H9 (cell line): ENCODE data around the gene PLXNC1. TPM values are rescaled to one million over a fixed set of nuclear protein-coding genes. Genes with fewer than 3 reads are reported as not detected.

Experiments used
- DNase-seq: peaks from one replicate; pipeline ENCODE4 v3.0.0-alpha.2; 2017
- H2AFZ ChIP-seq: one replicate; pipeline ENCODE4 v1.6.1; 2013; ENCODE audit warnings: mild to moderate bottlenecking, low read length, control low read depth, moderate library complexity
- H2AK5ac ChIP-seq: 2 replicates; pipeline ENCODE4 v1.6.1; 2013; ENCODE audit warnings: low read length, control low read depth, mixed read lengths; ENCODE audit not compliant: insufficient read length
- H2BK120ac ChIP-seq: one replicate; pipeline ENCODE4 v1.6.1; 2013; ENCODE audit warnings: low read depth, mild to moderate bottlenecking, low read length, control low read depth, inconsistent platforms; ENCODE audit not compliant: poor library complexity, severe bottlenecking
- H2BK12ac ChIP-seq: 2 replicates; pipeline ENCODE4 v1.6.1; 2013; ENCODE audit warnings: low read length, control low read depth, mixed read lengths, low read depth; ENCODE audit not compliant: insufficient read length
- H2BK15ac ChIP-seq: 2 replicates; pipeline ENCODE4 v1.6.1; 2013; ENCODE audit warnings: low read depth, low read length, control low read depth
- H2BK20ac ChIP-seq: one replicate; pipeline ENCODE4 v1.6.1; 2013; ENCODE audit warnings: low read depth, mild to moderate bottlenecking, low read length, control low read depth, inconsistent platforms; ENCODE audit not compliant: poor library complexity, severe bottlenecking
- H2BK5ac ChIP-seq: 2 replicates; pipeline ENCODE4 v1.6.1; 2013; ENCODE audit warnings: low read length, control low read depth, mixed read lengths; ENCODE audit not compliant: insufficient read length
- H3K14ac ChIP-seq: 2 replicates; pipeline ENCODE4 v1.6.1; 2013; ENCODE audit warnings: low read length, control low read depth; ENCODE audit not compliant: insufficient read depth
- H3K18ac ChIP-seq: 2 replicates; pipeline ENCODE4 v1.6.1; 2013; ENCODE audit warnings: low read depth, mild to moderate bottlenecking, mixed read lengths, low read length, control low read depth; ENCODE audit not compliant: insufficient read length
- H3K23ac ChIP-seq: 2 replicates; pipeline ENCODE4 v1.6.1; 2013; ENCODE audit warnings: low read length, control low read depth, mixed read lengths, low read depth; ENCODE audit not compliant: insufficient read length
- H3K23me2 ChIP-seq: 2 replicates; pipeline ENCODE4 v1.6.1; 2013; ENCODE audit warnings: low read depth, mild to moderate bottlenecking, mixed read lengths, low read length, control low read depth; ENCODE audit not compliant: insufficient read length, poor library complexity, severe bottlenecking
- H3K27ac ChIP-seq: 2 replicates; pipeline ENCODE4 v1.5.1; 2013; ENCODE audit warnings: low read length, control low read depth, mixed read lengths, low read depth; ENCODE audit not compliant: insufficient read length
- H3K27me3 ChIP-seq: 2 replicates; pipeline ENCODE4 v1.6.1; 2013; ENCODE audit warnings: low read length, control low read depth, inconsistent platforms; ENCODE audit not compliant: insufficient read depth
- H3K4ac ChIP-seq: 2 replicates; pipeline ENCODE4 v1.6.1; 2013; ENCODE audit warnings: low read depth, mild to moderate bottlenecking, control low read depth, inconsistent platforms, low read length, moderate library complexity
- H3K4me1 ChIP-seq: 2 replicates; pipeline ENCODE4 v1.6.1; 2013; ENCODE audit warnings: low read length, control low read depth, inconsistent platforms; ENCODE audit not compliant: insufficient read depth
- H3K4me2 ChIP-seq: 2 replicates; pipeline ENCODE4 v1.6.1; 2013; ENCODE audit warnings: low read length, control low read depth, mixed read lengths; ENCODE audit not compliant: insufficient read length, insufficient read depth
- H3K56ac ChIP-seq: 2 replicates; pipeline ENCODE4 v1.6.1; 2013; ENCODE audit warnings: low read depth, mild to moderate bottlenecking, mixed read lengths, low read length, control low read depth; ENCODE audit not compliant: insufficient read length
- H3K79me1 ChIP-seq: 2 replicates; pipeline ENCODE4 v1.6.1; 2013; ENCODE audit warnings: low read depth, mild to moderate bottlenecking, moderate library complexity, low read length, control low read depth, inconsistent platforms; ENCODE audit not compliant: insufficient read depth, poor library complexity, severe bottlenecking
- H3K79me2 ChIP-seq: 2 replicates; pipeline ENCODE4 v1.6.1; 2013; ENCODE audit warnings: low read length, control low read depth, inconsistent platforms; ENCODE audit not compliant: insufficient read depth
- H3K9ac ChIP-seq: 2 replicates; pipeline ENCODE4 v1.6.1; 2013; ENCODE audit warnings: low read length, control low read depth, mixed read lengths; ENCODE audit not compliant: insufficient read length; ENCODE audit errors: extremely low read depth
- H3K9me3 ChIP-seq: one replicate; pipeline ENCODE4 v1.6.1; 2013; ENCODE audit warnings: low read depth, low read length, inconsistent platforms; ENCODE audit not compliant: control insufficient read depth
- H3T11ph ChIP-seq: one replicate; pipeline ENCODE4 v1.6.1; 2013; ENCODE audit warnings: mild to moderate bottlenecking, low read length, control low read depth, inconsistent platforms
- H4K20me1 ChIP-seq: one replicate; pipeline ENCODE4 v1.6.1; 2013; ENCODE audit not compliant: control insufficient read depth, insufficient read length, insufficient read depth
- H4K5ac ChIP-seq: 2 replicates; pipeline ENCODE4 v1.6.1; 2013; ENCODE audit warnings: low read depth, mild to moderate bottlenecking, mixed read lengths, low read length, control low read depth; ENCODE audit not compliant: insufficient read length
- H4K8ac ChIP-seq: replicated peaks from 2 replicates; pipeline ENCODE4 v1.6.1; 2013; ENCODE audit warnings: low read length, control low read depth, mixed read lengths, low read depth; ENCODE audit not compliant: insufficient read length
- H4K91ac ChIP-seq: 2 replicates; pipeline ENCODE4 v1.6.1; 2013; ENCODE audit warnings: low read depth, mild to moderate bottlenecking, moderate library complexity, mixed read lengths, low read length, control low read depth; ENCODE audit not compliant: insufficient read length
- H3K27ac Mint-ChIP-seq, 3 experiments: 2 replicates in 2 of 3; 3 replicates in 1 of 3; pipeline ENCODE4 v1.8.0; 2020 to 2021; ENCODE audit warnings: mixed read lengths in 3 of 3, mild to moderate bottlenecking in 1 of 3, moderate library complexity in 1 of 3
- H3K27me3 Mint-ChIP-seq: 2 replicates; pipeline ENCODE4 v1.8.0; 2021; ENCODE audit warnings: low read depth, mild to moderate bottlenecking, moderate library complexity, mixed read lengths
- H3K36me3 Mint-ChIP-seq, 3 experiments: 2 replicates in 2 of 3; 3 replicates in 1 of 3; pipeline ENCODE4 v1.8.0; 2020 to 2021; ENCODE audit warnings: low read depth in 3 of 3, mixed read lengths in 3 of 3; ENCODE audit not compliant: insufficient read depth in 1 of 3
- H3K4me1 Mint-ChIP-seq, 2 experiments: 2 replicates each; pipeline ENCODE4 v1.8.0; 2020; ENCODE audit warnings: mixed read lengths in 2 of 2
- H3K4me3 Mint-ChIP-seq, 2 experiments: 2 replicates in 1 of 2; 3 replicates in 1 of 2; pipeline ENCODE4 v1.8.0; 2020 to 2021; ENCODE audit warnings: mild to moderate bottlenecking in 2 of 2, mixed read lengths in 2 of 2, moderate library complexity in 1 of 2
- H3K9me3 Mint-ChIP-seq, 2 experiments: 2 replicates in 1 of 2; 3 replicates in 1 of 2; pipeline ENCODE4 v1.8.0; 2020; ENCODE audit warnings: mild to moderate bottlenecking in 2 of 2, mixed read lengths in 2 of 2, moderate library complexity in 1 of 2
- WGBS: extraction: QIAGEN DNeasy Blood & Tissue Kit; methylation state at CpG from one replicate; pipeline ENCODE4 v1.1.7; 2013; ENCODE audit warnings: missing lambda C conversion rate, low lambda C conversion rate, mixed read lengths; ENCODE audit not compliant: insufficient read length; ENCODE audit errors: extremely low coverage; 5-methylcytosine and 5-hydroxymethylcytosine counted together
- total RNA-seq: library from RNA; stranded (reverse); gene quantifications from 2 replicates; pipeline ENCODE4 v1.2.1, GENCODE V29; 2021
- TF ChIP-seq, protein P1 (sequence below): fragments of 200-600 bp; sonication (generic); conservative IDR thresholded peaks from 3 replicates; pipeline ENCODE4 v1.8.0; 2021; ENCODE audit warnings: antibody characterized with exemption, mild to moderate bottlenecking

PLXNC1 gene
- total RNA-seq, 1 experiment from 2014 or later, result 1.2 TPM

DNA sequence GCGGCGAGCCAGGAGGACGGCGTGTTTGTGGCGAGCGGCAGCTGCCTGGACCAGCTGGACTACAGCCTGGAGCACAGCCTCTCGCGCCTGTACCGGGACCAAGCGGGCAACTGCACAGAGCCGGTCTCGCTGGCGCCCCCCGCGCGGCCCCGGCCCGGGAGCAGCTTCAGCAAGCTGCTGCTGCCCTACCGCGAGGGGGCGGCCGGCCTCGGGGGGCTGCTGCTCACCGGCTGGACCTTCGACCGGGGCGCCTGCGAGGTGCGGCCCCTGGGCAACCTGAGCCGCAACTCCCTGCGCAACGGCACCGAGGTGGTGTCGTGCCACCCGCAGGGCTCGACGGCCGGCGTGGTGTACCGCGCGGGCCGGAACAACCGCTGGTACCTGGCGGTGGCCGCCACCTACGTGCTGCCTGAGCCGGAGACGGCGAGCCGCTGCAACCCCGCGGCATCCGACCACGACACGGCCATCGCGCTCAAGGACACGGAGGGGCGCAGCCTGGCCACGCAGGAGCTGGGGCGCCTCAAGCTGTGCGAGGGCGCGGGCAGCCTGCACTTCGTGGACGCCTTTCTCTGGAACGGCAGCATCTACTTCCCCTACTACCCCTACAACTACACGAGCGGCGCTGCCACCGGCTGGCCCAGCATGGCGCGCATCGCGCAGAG is 873 bp downstream of the PLXNC1 start:
- TF ChIP-seq, protein P1, sequence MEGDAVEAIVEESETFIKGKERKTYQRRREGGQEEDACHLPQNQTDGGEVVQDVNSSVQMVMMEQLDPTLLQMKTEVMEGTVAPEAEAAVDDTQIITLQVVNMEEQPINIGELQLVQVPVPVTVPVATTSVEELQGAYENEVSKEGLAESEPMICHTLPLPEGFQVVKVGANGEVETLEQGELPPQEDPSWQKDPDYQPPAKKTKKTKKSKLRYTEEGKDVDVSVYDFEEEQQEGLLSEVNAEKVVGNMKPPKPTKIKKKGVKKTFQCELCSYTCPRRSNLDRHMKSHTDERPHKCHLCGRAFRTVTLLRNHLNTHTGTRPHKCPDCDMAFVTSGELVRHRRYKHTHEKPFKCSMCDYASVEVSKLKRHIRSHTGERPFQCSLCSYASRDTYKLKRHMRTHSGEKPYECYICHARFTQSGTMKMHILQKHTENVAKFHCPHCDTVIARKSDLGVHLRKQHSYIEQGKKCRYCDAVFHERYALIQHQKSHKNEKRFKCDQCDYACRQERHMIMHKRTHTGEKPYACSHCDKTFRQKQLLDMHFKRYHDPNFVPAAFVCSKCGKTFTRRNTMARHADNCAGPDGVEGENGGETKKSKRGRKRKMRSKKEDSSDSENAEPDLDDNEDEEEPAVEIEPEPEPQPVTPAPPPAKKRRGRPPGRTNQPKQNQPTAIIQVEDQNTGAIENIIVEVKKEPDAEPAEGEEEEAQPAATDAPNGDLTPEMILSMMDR, result peak; percentile 70
- peak; percentile 77 for DNase-seq
- H4K8ac ChIP-seq, result no peak overlapping the region
- H3K23me2 ChIP-seq, result peaks cover 24% of the 10 kb centered on the region
- no peak overlapping the region for H3K9ac ChIP-seq
- peak overlapping the region; percentile 53 to 87 for H3K4me3 Mint-ChIP-seq
- H3K23ac ChIP-seq, result no peak overlapping the region
- H2BK20ac ChIP-seq, result no peak overlapping the region
- peaks cover 34 to 49% of the 10 kb centered on the region in 2 experiments for H3K4me1 Mint-ChIP-seq
- no peak overlapping the region for H3K27ac Mint-ChIP-seq
- no peak overlapping the region for H3T11ph ChIP-seq
- H3K4ac ChIP-seq, result no peak overlapping the region
- no peak overlapping the region for H4K91ac ChIP-seq
- H3K79me1 ChIP-seq, result no peaks in the 10 kb centered on the region
- H3K14ac ChIP-seq, result peak overlapping the region; percentile 76; the same call in 1 of the 2 replicates
- H4K5ac ChIP-seq, result no peak overlapping the region
- H2AK5ac ChIP-seq, result no peak overlapping the region
- H3K4me2 ChIP-seq, result peak overlapping the region; percentile 78
- no CpG with 5 or more reads among the region's 76 CpGs for WGBS
- peaks cover 46% of the 10 kb centered on the region for H3K27me3 ChIP-seq
- H3K18ac ChIP-seq, result no peak overlapping the region
- no peaks in the 10 kb centered on the region for H3K9me3 Mint-ChIP-seq
- no peaks in the 10 kb centered on the region; the same call in 1 of the 2 replicates for H3K4me1 ChIP-seq
- no peaks in the 10 kb centered on the region for H3K79me2 ChIP-seq
- H2BK12ac ChIP-seq, result no peak overlapping the region
- no peak overlapping the region for H2BK15ac ChIP-seq
- no peak overlapping the region for H2BK120ac ChIP-seq
- H4K20me1 ChIP-seq, result no peaks in the 10 kb centered on the region
- H2BK5ac ChIP-seq, result no peak overlapping the region
- no peak overlapping the region for H2AFZ ChIP-seq
- no peak overlapping the region for H3K56ac ChIP-seq
- H3K9me3 ChIP-seq, result no peaks in the 10 kb centered on the region
- H3K36me3 Mint-ChIP-seq, result no peaks in the 10 kb centered on the region
- H3K27me3 Mint-ChIP-seq, result peaks cover 92% of the 10 kb centered on the region
- H3K27ac ChIP-seq, result no peak overlapping the region
